Keratinocyte (primary cell): ENCODE measurements around the gene ARMH3.

Source experiments
- EZH2 ChIP-seq: IDR thresholded peaks from one replicate; pipeline ENCODE4 v1.6.1; 2012; ENCODE audit warnings: inconsistent platforms, mild to moderate bottlenecking, low read length, moderate library complexity
- TF ChIP-seq, protein P1 (sequence below), 3 experiments: IDR thresholded peaks in 1 of 3; conservative IDR thresholded peaks in 1 of 3; optimal IDR thresholded peaks in 1 of 3; 2 replicates in 2 of 3; 3 replicates in 1 of 3; pipeline versions ENCODE3 to v1.5.1; 2011; ENCODE audit warnings: low read length in 3 of 3, mild to moderate bottlenecking in 3 of 3, moderate library complexity in 2 of 3, control low read depth in 1 of 3, inconsistent platforms in 1 of 3; ENCODE audit not compliant: insufficient read depth in 2 of 3; ENCODE audit errors: extremely low read depth in 1 of 3

DNA sequence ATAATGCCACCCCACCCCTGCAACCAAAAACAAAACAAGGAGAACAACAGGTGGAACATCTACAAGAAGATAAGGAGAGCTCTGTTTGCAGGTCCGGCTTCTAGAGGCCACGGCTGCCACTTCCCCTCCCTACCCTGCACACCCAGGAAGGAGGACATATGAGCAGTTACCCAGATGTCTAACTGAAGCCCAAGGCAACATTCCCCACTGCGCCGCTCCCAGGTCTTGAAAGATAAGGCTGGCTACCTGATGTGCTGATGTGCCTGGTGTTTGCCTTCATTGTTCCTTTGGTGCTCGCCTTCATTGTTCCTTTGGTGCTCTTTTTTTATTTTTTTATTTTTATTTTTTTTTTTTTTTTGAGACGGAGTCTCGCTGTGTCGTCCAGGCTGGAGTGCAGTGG is 30.2 kb upstream of the ARMH3 start:
- TF ChIP-seq, protein P1, sequence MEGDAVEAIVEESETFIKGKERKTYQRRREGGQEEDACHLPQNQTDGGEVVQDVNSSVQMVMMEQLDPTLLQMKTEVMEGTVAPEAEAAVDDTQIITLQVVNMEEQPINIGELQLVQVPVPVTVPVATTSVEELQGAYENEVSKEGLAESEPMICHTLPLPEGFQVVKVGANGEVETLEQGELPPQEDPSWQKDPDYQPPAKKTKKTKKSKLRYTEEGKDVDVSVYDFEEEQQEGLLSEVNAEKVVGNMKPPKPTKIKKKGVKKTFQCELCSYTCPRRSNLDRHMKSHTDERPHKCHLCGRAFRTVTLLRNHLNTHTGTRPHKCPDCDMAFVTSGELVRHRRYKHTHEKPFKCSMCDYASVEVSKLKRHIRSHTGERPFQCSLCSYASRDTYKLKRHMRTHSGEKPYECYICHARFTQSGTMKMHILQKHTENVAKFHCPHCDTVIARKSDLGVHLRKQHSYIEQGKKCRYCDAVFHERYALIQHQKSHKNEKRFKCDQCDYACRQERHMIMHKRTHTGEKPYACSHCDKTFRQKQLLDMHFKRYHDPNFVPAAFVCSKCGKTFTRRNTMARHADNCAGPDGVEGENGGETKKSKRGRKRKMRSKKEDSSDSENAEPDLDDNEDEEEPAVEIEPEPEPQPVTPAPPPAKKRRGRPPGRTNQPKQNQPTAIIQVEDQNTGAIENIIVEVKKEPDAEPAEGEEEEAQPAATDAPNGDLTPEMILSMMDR (optimal IDR thresholded peaks at IDR 0.05 in 1 of 3, IDR thresholded peaks at IDR 0.05 in 1 of 3, conservative IDR thresholded peaks at IDR 0.05 in 1 of 3; ENCODE audit: extremely low read depth in 1 of 3, insufficient read depth in 2 of 3, low read length in 3 of 3) = no peak
- TF ChIP-seq EZH2 = no peak
